Hematopoietic multipotent progenitor cell treated with erythropoietin and hydrocortisone succinate and interleukin-3 and kit ligand, for 17 days (in vitro differentiated cells): ENCODE measurements around the gene ANKFN1.

Experiments
- DNase-seq: peaks from one replicate; pipeline ENCODE4 v3.0.0-alpha.2; 2015; ENCODE audit warnings: low spot score

Gene ANKFN1

GRCh38 chr17:56510554-56511342, 357.5 kb downstream of the ANKFN1 start:
- DNase-seq = no peak

- DNase-seq = no peak
These were observed 361.0 kb downstream of the ANKFN1 start for GRCh38 chr17:56514264-56514663.

GRCh38 chr17:56514899-56515298, 361.6 kb downstream of the ANKFN1 start:
- DNase-seq = no peak

- no peak for DNase-seq
These were observed 368.3 kb downstream of the ANKFN1 start for GRCh38 chr17:56521414-56522141.

GRCh38 chr17:56523042-56523441, 369.8 kb downstream of the ANKFN1 start:
- DNase-seq = no peak

- DNase-seq = no peak
These were observed 375.4 kb downstream of the ANKFN1 start for GRCh38 chr17:56528696-56529095.

GRCh38 chr17:56532926-56533325, 379.7 kb downstream of the ANKFN1 start:
- DNase-seq = no peak

- no peak for DNase-seq
These were observed 383.5 kb downstream of the ANKFN1 start for GRCh38 chr17:56536766-56537165.

- no peak for DNase-seq
These were observed 387.6 kb downstream of the ANKFN1 start for GRCh38 chr17:56540836-56541235.

- no peak for DNase-seq
These were observed 390.0 kb downstream of the ANKFN1 start for GRCh38 chr17:56543280-56543679.

- DNase-seq = no peak
These were observed 391.8 kb downstream of the ANKFN1 start for GRCh38 chr17:56545106-56545505.

- no peak for DNase-seq
These were observed 392.7 kb downstream of the ANKFN1 start for GRCh38 chr17:56545930-56546329.

GRCh38 chr17:56548661-56549060, 395.4 kb downstream of the ANKFN1 start:
- no peak for DNase-seq

GRCh38 chr17:56549501-56549900, 396.2 kb downstream of the ANKFN1 start:
- no peak for DNase-seq

GRCh38 chr17:56557682-56558081, 404.4 kb downstream of the ANKFN1 start:
- no peak for DNase-seq

GRCh38 chr17:56558088-56558487, 404.8 kb downstream of the ANKFN1 start:
- no peak for DNase-seq
